HCT116 (cell line): ENCODE data around the gene ATP8A1. TPM values are rescaled to one million over a fixed set of nuclear protein-coding genes. Genes with fewer than 3 reads are reported as not detected.

Experiments
- ATAC-seq: fragments of 200-7000 bp; cut with Tn5 transposase; 2 replicates; pipeline ENCODE4 v1.9.1; 2020; ENCODE audit warnings: mild to moderate bottlenecking, moderate library complexity
- BruUV-seq: library from RNA; stranded (reverse); fragments of 400-500 nt; replicated peaks from 2 replicates; lab custom pipeline; 2021; lab: Mats Ljungman, UMichigan
- CTCF ChIA-PET: fragments of 300-600 bp; sonication (Branson Sonifier 250); formaldehyde crosslinking; loops from one replicate; lab custom pipeline; 2021; ENCODE audit warnings: antibody characterized with exemption; lab: Charles Lee
- POLR2A ChIA-PET: fragments of 300-600, 350-600 bp; sonication (Branson Sonifier 250); formaldehyde crosslinking; loops from one replicate; lab custom pipeline; 2021; ENCODE audit warnings: antibody characterized with exemption; lab: Charles Lee
- RAD21 ChIA-PET, 2 experiments: fragments of 300-600 bp; sonication (Branson Sonifier 250); formaldehyde crosslinking; loops; one replicate each; lab custom pipeline; 2023; ENCODE audit warnings: low total read pairs in 2 of 2; ENCODE audit not compliant: uncharacterized antibody in 2 of 2, unreplicated experiment in 2 of 2, low non-redundant PET in 1 of 2; lab: Charles Lee
- DNase-seq: peaks from one replicate; pipeline ENCODE4 v3.0.0-alpha.2; 2010; ENCODE audit warnings: low read depth, low spot score
- H2AFZ ChIP-seq: fragments of 200-600 bp; shearing (Covaris generic), sonication (generic); 2 replicates; pipeline ENCODE4 v1.6.1; 2017; ENCODE audit warnings: low read depth, mixed run types, mixed read lengths, antibody characterized with exemption, low read length; ENCODE audit not compliant: poor library complexity, severe bottlenecking
- H3K27ac ChIP-seq: 2 replicates; pipeline ENCODE4 v1.5.1; 2012; ENCODE audit warnings: low read depth, low read length
- H3K27me3 ChIP-seq: fragments of 200-600 bp; sonication (generic); 2 replicates; pipeline ENCODE4 v1.6.1; 2016; ENCODE audit warnings: mixed run types, low read length, mixed read lengths; ENCODE audit not compliant: insufficient read depth
- H3K36me3 ChIP-seq, 2 experiments: fragments of 200-500 bp in 1 of 2; fragments of 200-600 bp in 1 of 2; sonication (Bioruptor generic) in 1 of 2; sonication (generic) in 1 of 2; 2 replicates each; pipeline versions ENCODE4 v1.5.1 to v1.6.1; 2014 to 2016; ENCODE audit warnings: low read length in 2 of 2, inconsistent platforms in 1 of 2, mixed read lengths in 1 of 2, mixed run types in 1 of 2; ENCODE audit not compliant: insufficient read depth in 2 of 2, control insufficient read depth in 1 of 2
- H3K4me1 ChIP-seq, 2 experiments: fragments of 200-600 bp in 1 of 2; sonication (generic) in 1 of 2; 2 replicates each; pipeline versions ENCODE4 v1.5.1 to v1.6.1; 2012 to 2017; ENCODE audit warnings: low read length in 2 of 2, inconsistent platforms in 1 of 2, mild to moderate bottlenecking in 1 of 2, mixed read lengths in 1 of 2, mixed run types in 1 of 2, moderate library complexity in 1 of 2; ENCODE audit not compliant: insufficient read depth in 2 of 2, control insufficient read depth in 1 of 2
- H3K4me2 ChIP-seq: fragments of 200-600 bp; sonication (generic); 2 replicates; pipeline ENCODE4 v1.6.1; 2017; ENCODE audit warnings: mixed run types, low read length, mixed read lengths
- H3K4me3 ChIP-seq, 2 experiments: fragments of 200-600 bp in 1 of 2; sonication (generic) in 1 of 2; replicated peaks in 1 of 2; 2 replicates each; pipeline ENCODE4 v1.5.1; 2011 to 2016; ENCODE audit warnings: low read length in 2 of 2, control low read depth in 1 of 2, low read depth in 1 of 2, mild to moderate bottlenecking in 1 of 2, mixed read lengths in 1 of 2, mixed run types in 1 of 2
- H3K79me2 ChIP-seq: fragments of 200-600 bp; sonication (generic); 2 replicates; pipeline ENCODE4 v1.6.1; 2017; ENCODE audit warnings: mild to moderate bottlenecking, mixed run types, low read length, moderate library complexity, mixed read lengths; ENCODE audit not compliant: insufficient read depth
- H3K9ac ChIP-seq: fragments of 200-600 bp; sonication (generic); 2 replicates; pipeline ENCODE4 v1.6.1; 2016; ENCODE audit warnings: low read length, mixed read lengths
- H3K9me2 ChIP-seq: fragments of 200-600 bp; sonication (generic), shearing (Covaris generic); 2 replicates; pipeline ENCODE4 v1.6.1; 2017; ENCODE audit warnings: mixed run types, mild to moderate bottlenecking, moderate library complexity; ENCODE audit not compliant: insufficient read depth
- H3K9me3 ChIP-seq, 2 experiments: fragments of 200-500 bp in 1 of 2; fragments of 200-600 bp in 1 of 2; sonication (Bioruptor generic) in 1 of 2; sonication (generic) in 1 of 2; 2 replicates each; pipeline ENCODE4 v1.6.1; 2014 to 2017; ENCODE audit warnings: low read length in 2 of 2, mixed read lengths in 2 of 2, inconsistent platforms in 1 of 2, low read depth in 1 of 2, mild to moderate bottlenecking in 1 of 2, mixed run types in 1 of 2, moderate library complexity in 1 of 2; ENCODE audit not compliant: control insufficient read depth in 1 of 2, insufficient read depth in 1 of 2
- H4K20me1 ChIP-seq: fragments of 200-600 bp; sonication (generic), shearing (Covaris generic); 2 replicates; pipeline ENCODE4 v1.6.1; 2017; ENCODE audit warnings: mixed run types, mild to moderate bottlenecking, moderate library complexity; ENCODE audit not compliant: insufficient read depth
- ATF3 ChIP-seq: IDR thresholded peaks from 2 replicates; pipeline ENCODE4 v1.6.1; 2012
- ELF1 ChIP-seq: IDR thresholded peaks from 2 replicates; pipeline ENCODE4 v1.6.1; 2012; ENCODE audit warnings: low read depth, borderline replicate concordance
- EZH2 ChIP-seq: fragments of 200-600 bp; sonication (generic); IDR thresholded peaks from 2 replicates; pipeline ENCODE4 v1.6.1; 2017; ENCODE audit warnings: antibody characterized with exemption, mixed run types
- EZH2phosphoT487 ChIP-seq: fragments of 200-600 bp; IDR thresholded peaks from 2 replicates; pipeline ENCODE4 v1.6.1; 2018; ENCODE audit warnings: antibody characterized with exemption, borderline replicate concordance
- JUND ChIP-seq: IDR thresholded peaks from 2 replicates; pipeline ENCODE4 v1.6.1; 2012
- MAX ChIP-seq: IDR thresholded peaks from 2 replicates; pipeline ENCODE4 v1.6.1; 2012
- POLR2A ChIP-seq: IDR thresholded peaks from 2 replicates; pipeline ENCODE4 v1.7.0; 2011; ENCODE audit warnings: borderline replicate concordance; ENCODE audit not compliant: insufficient read depth, insufficient read length; ENCODE audit errors: extremely low read depth
- POLR2AphosphoS5 ChIP-seq: IDR thresholded peaks from 2 replicates; pipeline ENCODE4 v1.6.1; 2011; ENCODE audit warnings: mild to moderate bottlenecking, low read depth, low read length, moderate library complexity
- RAD21 ChIP-seq: IDR thresholded peaks from 2 replicates; pipeline ENCODE4 v1.6.1; 2012; ENCODE audit warnings: low read depth, mild to moderate bottlenecking
- SP1 ChIP-seq: IDR thresholded peaks from 2 replicates; pipeline ENCODE4 v1.6.1; 2012; ENCODE audit warnings: low read depth
- SRF ChIP-seq: IDR thresholded peaks from 2 replicates; pipeline ENCODE4 v1.6.1; 2012; ENCODE audit warnings: low read depth
- YY1 ChIP-seq: IDR thresholded peaks from 2 replicates; pipeline ENCODE4 v1.6.1; 2011; ENCODE audit warnings: low read length, low read depth, moderate library complexity, mild to moderate bottlenecking; ENCODE audit not compliant: insufficient replicate concordance; ENCODE audit errors: extremely low read depth
- ZBTB33 ChIP-seq: IDR thresholded peaks from 2 replicates; pipeline ENCODE4 v1.6.1; 2011; ENCODE audit warnings: mild to moderate bottlenecking, low read length, moderate library complexity; ENCODE audit not compliant: insufficient replicate concordance; ENCODE audit errors: extremely low read depth
- ZFX ChIP-seq: fragments of 450-650 bp; IDR thresholded peaks from 2 replicates; pipeline ENCODE4 v1.6.1; 2017
- ZNF274 ChIP-seq: fragments of 200-500 bp; sonication (Bioruptor generic); IDR thresholded peaks from 2 replicates; pipeline ENCODE4 v1.6.1; 2014; ENCODE audit warnings: mild to moderate bottlenecking, low read depth, low read length, inconsistent platforms
- intact Hi-C: fragments of 100-400 bp; cut with micrococcal nuclease; formaldehyde crosslinking; loops from 2 replicates; pipeline ENCODE4 v1.10.0; 2022
- total RNA-seq: library from RNA; stranded (reverse); gene quantifications from one replicate; pipeline ENCODE4 v1.2.1, GENCODE V29; 2021; ENCODE audit not compliant: unreplicated experiment

ATP8A1 gene
- total RNA-seq, 1 experiment from 2014 or later, result 1.9 TPM

GRCh38 chr4:42480717-42481116 lies 176.2 kb downstream of the ATP8A1 start:
- H3K79me2 ChIP-seq, result no peaks in the 10 kb centered on the region
- no peaks in the 10 kb centered on the region for H3K4me1 ChIP-seq
- DNase-seq (no peak), ATAC-seq (no peak)
- RAD21 ChIA-PET, result no interaction called here
- H3K27ac ChIP-seq, result no peak overlapping the region
- no peak overlapping the region for H3K9ac ChIP-seq
- intact Hi-C loops, result no loop called here
- no peak for TF ChIP-seq POLR2AphosphoS5
- no peak for TF ChIP-seq SRF
- TF ChIP-seq POLR2A, result no peak
- TF ChIP-seq MAX, result no peak
- TF ChIP-seq ZBTB33, result no peak
- no peak for TF ChIP-seq JUND
- TF ChIP-seq ZFX, result no peak
- no peak for TF ChIP-seq SP1
- POLR2A ChIA-PET, result no interaction called here
- CTCF ChIA-PET, result no interaction called here
- no peak overlapping the region for H3K4me2 ChIP-seq
- H3K27me3 ChIP-seq, result peaks cover 27% of the 10 kb centered on the region
- H3K9me3 ChIP-seq, result no peaks in the 10 kb centered on the region
- H3K4me3 ChIP-seq, result no peak overlapping the region
- no TSS peak for BruUV-seq
- no peaks in the 10 kb centered on the region for H4K20me1 ChIP-seq
- no peak overlapping the region for H2AFZ ChIP-seq
- H3K36me3 ChIP-seq, result no peaks in the 10 kb centered on the region
- H3K9me2 ChIP-seq, result no peaks in the 10 kb centered on the region

GRCh38 chr4:42480281-42480680 lies 176.6 kb downstream of the ATP8A1 start:
- ChIA-PET POLR2A (no interaction called here), RAD21 (no interaction called here), CTCF (no interaction called here)
- H4K20me1 ChIP-seq, result no peaks in the 10 kb centered on the region
- no peak overlapping the region for H3K9ac ChIP-seq
- H3K27ac ChIP-seq, result no peak overlapping the region
- BruUV-seq, result no TSS peak
- no peak overlapping the region for H3K4me2 ChIP-seq
- ATAC-seq, result no peak
- intact Hi-C loops, result no loop called here
- H3K27me3 ChIP-seq, result peaks cover 23% of the 10 kb centered on the region
- H3K36me3 ChIP-seq, result no peaks in the 10 kb centered on the region
- no peak overlapping the region for H2AFZ ChIP-seq
- H3K4me3 ChIP-seq, result no peak overlapping the region
- H3K9me3 ChIP-seq, result no peaks in the 10 kb centered on the region
- no peaks in the 10 kb centered on the region for H3K4me1 ChIP-seq
- H3K9me2 ChIP-seq, result no peaks in the 10 kb centered on the region
- no peaks in the 10 kb centered on the region for H3K79me2 ChIP-seq
- DNase-seq, result no peak
- TF ChIP-seq MAX (no peak), JUND (no peak), ELF1 (no peak), YY1 (no peak), ZNF274 (no peak), EZH2phosphoT487 (no peak), RAD21 (no peak), ATF3 (no peak), EZH2 (no peak), POLR2AphosphoS5 (no peak), ZBTB33 (no peak)
